BE2C (cell line): ENCODE data around the gene ACTA1.
A peak's percentile ranks its signal among the peaks of the same experiment; 100 is the strongest.
"Not testable (repeated sequence)": the region's sequence is repeated elsewhere in the genome, so short reads cannot be mapped to it uniquely, and the experiment has no call there.

Experiments
- DNase-seq: peaks from one replicate; pipeline ENCODE4 v3.0.0-alpha.2; 2020
- H3K27me3 ChIP-seq: fragments of 250-450 bp; sonication (Bioruptor Pico); 2 replicates; pipeline ENCODE4 v1.5.1; 2020; ENCODE audit warnings: mild to moderate bottlenecking
- H3K36me3 ChIP-seq: fragments of 250-450 bp; sonication (Bioruptor Pico); 2 replicates; pipeline ENCODE4 v1.5.1; 2020; ENCODE audit warnings: mild to moderate bottlenecking
- H3K4me1 ChIP-seq: fragments of 250-450 bp; sonication (Bioruptor Pico); 2 replicates; pipeline ENCODE4 v1.5.1; 2020
- H3K4me3 ChIP-seq: 2 replicates; pipeline ENCODE4 v1.5.1; 2011; ENCODE audit warnings: low read depth, low read length
- H3K9me3 ChIP-seq: fragments of 250-450 bp; sonication (Bioruptor Pico); 2 replicates; pipeline ENCODE4 v1.5.1; 2020
- TF ChIP-seq, protein P1 (sequence below): IDR thresholded peaks from 2 replicates; pipeline ENCODE4 v1.5.1; 2012; ENCODE audit warnings: mild to moderate bottlenecking, low read depth, low read length

Gene ACTA1

DNA sequence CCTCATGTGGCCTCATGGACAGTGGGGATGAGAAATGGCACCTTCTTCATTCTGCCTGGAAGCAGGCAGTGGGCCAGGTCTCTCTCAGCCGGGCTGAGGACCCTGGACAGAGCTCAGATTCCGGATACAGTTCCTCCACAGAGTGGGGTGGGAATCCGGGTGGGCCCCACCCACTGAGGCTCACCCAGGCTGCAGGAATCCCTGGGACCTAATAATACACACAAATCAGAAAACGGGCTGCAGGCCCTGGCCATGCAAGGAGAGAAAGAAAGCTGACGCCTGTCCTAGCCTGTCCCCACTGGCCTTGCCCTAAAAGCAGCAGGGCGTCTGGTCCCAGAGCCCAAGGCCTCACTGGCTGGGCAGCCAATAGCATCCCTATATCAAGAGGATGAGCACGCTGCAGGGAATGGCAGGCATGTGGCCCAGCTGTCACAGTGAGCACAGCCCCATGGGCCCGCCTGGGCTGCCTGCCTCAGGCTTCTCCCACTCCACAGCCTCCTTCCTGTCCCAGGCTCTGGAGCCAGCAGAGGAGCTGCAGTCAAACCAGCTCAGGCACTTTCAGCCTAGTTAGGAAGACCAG, 25.3 kb downstream of the ACTA1 start:
- DNase-seq = peak; percentile 90
- TF ChIP-seq, protein P1, sequence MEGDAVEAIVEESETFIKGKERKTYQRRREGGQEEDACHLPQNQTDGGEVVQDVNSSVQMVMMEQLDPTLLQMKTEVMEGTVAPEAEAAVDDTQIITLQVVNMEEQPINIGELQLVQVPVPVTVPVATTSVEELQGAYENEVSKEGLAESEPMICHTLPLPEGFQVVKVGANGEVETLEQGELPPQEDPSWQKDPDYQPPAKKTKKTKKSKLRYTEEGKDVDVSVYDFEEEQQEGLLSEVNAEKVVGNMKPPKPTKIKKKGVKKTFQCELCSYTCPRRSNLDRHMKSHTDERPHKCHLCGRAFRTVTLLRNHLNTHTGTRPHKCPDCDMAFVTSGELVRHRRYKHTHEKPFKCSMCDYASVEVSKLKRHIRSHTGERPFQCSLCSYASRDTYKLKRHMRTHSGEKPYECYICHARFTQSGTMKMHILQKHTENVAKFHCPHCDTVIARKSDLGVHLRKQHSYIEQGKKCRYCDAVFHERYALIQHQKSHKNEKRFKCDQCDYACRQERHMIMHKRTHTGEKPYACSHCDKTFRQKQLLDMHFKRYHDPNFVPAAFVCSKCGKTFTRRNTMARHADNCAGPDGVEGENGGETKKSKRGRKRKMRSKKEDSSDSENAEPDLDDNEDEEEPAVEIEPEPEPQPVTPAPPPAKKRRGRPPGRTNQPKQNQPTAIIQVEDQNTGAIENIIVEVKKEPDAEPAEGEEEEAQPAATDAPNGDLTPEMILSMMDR = no peak
- Histone ChIP-seq H3K4me1 (peaks cover 36% of the 10 kb centered on the region), H3K36me3 (no peaks in the 10 kb centered on the region), H3K27me3 (no peaks in the 10 kb centered on the region), H3K4me3 (no peak overlapping the region), H3K9me3 (no peaks in the 10 kb centered on the region)

DNA sequence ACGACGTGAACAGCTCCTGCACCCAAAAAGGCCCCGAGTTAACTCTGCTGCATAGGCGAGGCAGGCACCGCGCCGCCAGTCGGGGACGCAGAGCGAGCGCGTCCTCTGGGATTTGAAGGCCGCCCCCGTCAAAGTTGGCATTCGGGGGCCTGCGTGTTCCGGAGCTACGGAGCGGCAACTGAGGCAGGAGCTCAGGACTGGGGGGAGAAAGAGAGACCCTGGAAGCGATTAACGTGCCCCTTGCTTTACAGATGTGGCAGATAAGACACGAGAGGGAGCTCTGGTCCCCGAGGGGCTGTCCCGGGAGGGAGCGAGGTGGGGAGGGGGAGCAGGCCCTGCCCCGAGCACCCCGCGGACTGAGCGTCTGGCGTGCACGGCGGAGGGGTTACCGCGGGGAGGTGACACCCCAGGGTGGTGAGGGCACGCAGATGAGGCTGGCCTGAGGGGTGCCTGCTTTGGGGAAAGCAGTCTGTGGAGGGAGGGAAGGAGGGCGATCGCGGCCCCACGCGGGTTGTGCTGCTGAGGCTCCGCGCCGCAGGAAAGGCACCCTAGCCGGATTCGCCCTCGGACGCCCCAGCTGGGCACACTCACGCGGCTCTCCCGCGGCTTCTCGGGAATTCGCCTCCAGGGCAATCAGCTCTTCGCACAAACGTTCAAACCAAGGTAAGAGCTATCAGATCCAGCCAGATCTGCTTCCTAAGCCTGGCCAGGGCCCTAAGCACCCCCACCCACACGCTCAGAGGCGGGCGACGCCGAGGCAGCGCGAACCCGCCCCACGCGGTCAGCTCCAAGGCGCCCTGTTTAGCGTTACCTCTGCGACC, 26.5 kb downstream of the ACTA1 start:
- H3K27me3 ChIP-seq = no peaks in the 10 kb centered on the region
- no peak overlapping the region for H3K4me3 ChIP-seq
- H3K4me1 ChIP-seq = peaks cover 36% of the 10 kb centered on the region
- TF ChIP-seq, protein P1 = no peak
- DNase-seq = no peak
- no peaks in the 10 kb centered on the region for H3K9me3 ChIP-seq
- no peaks in the 10 kb centered on the region for H3K36me3 ChIP-seq

DNA sequence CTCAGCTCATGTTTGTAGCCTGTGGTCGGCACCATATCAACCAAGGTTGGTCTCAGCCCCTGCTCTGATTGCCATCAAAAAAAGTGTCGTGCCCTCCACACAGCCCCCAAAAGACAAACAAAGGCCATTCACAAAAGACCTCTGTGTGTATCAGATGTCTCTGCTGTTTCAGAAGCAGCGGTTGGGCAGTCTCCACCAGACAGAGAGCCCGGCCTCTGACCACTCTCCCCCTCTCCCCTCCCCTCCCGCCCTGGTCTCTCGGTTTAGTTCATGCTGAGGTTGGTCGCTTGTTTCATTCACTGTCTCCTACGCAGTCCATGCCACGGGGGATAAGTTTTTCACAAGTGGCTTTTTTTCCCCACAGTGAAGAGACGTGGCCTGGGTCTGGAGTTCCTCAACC, 27.1 kb downstream of the ACTA1 start:
- Histone ChIP-seq H3K36me3 (no peaks in the 10 kb centered on the region), H3K4me3 (no peak overlapping the region), H3K4me1 (peaks cover 33% of the 10 kb centered on the region), H3K9me3 (no peaks in the 10 kb centered on the region), H3K27me3 (no peaks in the 10 kb centered on the region)
- DNase-seq = no peak
- TF ChIP-seq, protein P1 = no peak

DNA sequence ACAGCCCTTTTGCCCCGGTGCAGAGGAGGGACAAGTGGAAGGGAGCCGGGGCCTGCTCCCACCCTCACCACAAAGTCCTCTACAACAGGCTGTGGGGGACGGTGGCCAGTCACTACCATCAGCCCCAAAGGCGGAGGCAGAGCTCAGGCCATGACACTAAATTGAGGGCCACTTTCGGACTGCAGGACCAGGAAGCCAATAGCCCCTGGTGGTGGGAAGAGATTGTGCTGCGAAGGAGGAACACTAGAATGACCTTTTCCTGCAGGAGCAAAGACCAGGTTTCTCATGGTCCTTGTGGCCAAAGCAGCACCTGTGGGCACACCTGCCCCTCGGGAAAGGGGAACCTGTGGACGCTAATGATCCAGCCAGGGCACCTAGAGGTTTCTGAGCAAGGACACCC, 30.3 kb downstream of the ACTA1 start:
- Histone ChIP-seq H3K4me1 (peaks cover 9% of the 10 kb centered on the region), H3K4me3 (no peak overlapping the region), H3K27me3 (no peaks in the 10 kb centered on the region), H3K9me3 (no peaks in the 10 kb centered on the region), H3K36me3 (no peaks in the 10 kb centered on the region)
- TF ChIP-seq, protein P1 = 0 out of 2 replicates have a peak, but pooled peaks have one; percentile 11
- no peak for DNase-seq

DNA sequence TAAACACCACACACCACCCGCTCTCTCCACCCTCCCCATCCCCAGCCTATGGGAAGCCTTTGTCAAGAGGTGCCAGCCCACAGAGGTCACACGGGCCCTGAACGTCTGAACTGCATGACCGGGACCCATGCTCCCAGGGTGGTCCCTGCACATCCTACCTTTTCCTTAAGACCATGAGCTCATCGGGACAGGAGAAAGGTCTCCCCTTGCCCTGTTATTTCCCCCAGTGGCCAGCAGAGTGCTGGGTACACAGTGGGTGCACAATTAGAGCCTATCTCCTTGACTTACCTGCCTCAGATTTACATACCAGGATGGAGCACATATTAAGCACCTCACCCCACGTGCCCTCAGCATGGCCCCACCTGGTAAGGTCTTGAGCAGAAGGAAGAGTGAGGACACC, 30.9 kb downstream of the ACTA1 start:
- peaks cover 3% of the 10 kb centered on the region for H3K4me1 ChIP-seq
- TF ChIP-seq, protein P1 = 0 out of 2 replicates have a peak, but pooled peaks have one; percentile 10
- no peaks in the 10 kb centered on the region for H3K9me3 ChIP-seq
- no peak overlapping the region for H3K4me3 ChIP-seq
- H3K27me3 ChIP-seq = no peaks in the 10 kb centered on the region
- DNase-seq = no peak
- no peaks in the 10 kb centered on the region for H3K36me3 ChIP-seq

DNA sequence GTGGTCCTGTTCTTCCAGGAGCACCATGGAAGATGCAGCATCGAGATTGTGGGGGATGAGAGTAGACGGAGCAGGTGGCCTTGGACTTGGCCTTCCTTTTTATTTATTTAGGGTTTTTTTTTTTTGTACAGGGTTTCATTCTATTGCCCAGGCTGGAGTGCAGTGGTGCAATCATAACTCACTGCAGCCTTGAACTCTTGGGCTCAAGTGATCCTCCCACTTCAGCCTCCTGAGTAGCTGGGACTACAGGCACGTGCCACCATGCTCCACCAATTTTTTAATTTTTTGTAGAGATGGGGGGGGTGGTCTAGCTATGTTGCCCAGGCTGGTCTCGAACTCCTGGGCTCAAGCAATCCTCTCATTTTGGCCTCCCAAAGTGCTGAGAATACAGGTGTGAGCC, 31.6 kb downstream of the ACTA1 start:
- H3K4me3 ChIP-seq, H3K27me3 ChIP-seq, H3K9me3 ChIP-seq, H3K4me1 ChIP-seq, DNase-seq, H3K36me3 ChIP-seq: not testable (repeated sequence)
